ENCODE results near the gene SETD5.

The SETD5 gene

DNA sequence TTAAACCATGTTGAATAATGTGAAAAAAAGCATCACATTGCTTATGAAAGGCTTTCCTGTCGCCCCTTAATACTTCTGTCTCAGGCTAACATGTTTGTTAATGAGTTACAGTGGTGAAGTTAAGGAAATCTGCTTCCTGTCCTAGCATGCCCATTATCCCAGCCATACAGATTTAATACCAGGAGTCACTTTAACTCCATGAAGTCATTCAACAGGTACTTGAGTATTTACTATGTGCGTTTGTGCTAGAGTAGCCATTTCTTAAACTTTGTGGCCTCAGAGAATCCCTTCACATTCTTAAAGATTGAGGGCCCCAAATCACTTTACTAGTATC, 10.1 kb upstream of the SETD5 start:
- DNase-seq (ENCODE audit: low spot score) = no peak

DNA sequence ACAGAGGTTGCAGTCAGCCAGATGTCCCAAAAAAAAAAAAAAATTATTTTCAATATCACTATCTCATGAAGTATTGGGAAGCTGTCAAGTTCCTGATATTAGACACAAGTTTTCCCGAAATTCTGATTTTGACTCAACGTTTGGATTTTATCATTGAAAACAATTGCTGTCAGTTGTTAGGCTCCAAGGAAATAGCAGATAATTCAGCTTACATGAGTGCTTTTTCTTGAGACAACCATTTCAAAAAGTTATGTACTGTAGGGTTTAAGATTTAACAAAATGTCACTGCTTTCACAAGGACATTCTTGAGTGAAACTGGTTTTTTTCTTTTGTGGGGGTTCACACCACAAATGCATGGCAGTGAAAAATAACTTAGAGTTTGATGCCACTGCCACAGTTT, 9.3 kb upstream of the SETD5 start:
- no peak for DNase-seq (ENCODE audit: low spot score)

DNA sequence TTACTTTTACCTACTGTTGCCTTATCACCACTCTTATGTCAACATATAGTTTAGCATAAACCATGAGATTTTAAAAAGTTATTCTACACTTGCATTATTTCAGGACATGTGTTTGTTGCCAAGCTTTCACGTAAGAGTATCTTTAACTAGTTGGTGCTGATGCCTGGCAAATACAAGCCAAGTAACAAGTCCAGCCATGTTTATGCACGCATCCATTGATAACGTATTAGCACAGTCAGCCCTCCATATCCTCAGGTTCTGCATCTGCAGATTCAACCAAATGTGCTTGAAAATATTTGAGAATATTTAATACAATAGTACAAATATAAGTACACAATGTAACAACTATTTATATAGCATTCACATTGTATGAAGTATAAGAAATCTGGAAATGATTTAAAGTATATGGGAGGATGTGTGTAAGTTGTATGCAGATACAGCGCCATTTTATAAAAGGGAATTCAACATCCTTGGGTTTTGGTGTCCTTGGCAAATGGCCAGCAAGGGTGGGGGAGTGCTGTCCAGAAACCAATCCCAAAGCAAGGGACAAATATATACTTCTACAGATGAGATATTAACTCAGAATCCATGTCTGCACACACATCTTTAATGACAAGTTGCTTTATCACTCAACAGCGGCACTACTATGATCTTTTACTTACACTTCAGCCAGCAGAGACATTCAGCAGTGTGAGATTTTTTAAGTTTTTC, 8.7 kb upstream of the SETD5 start:
- DNase-seq (ENCODE audit: low spot score) = no peak

DNA sequence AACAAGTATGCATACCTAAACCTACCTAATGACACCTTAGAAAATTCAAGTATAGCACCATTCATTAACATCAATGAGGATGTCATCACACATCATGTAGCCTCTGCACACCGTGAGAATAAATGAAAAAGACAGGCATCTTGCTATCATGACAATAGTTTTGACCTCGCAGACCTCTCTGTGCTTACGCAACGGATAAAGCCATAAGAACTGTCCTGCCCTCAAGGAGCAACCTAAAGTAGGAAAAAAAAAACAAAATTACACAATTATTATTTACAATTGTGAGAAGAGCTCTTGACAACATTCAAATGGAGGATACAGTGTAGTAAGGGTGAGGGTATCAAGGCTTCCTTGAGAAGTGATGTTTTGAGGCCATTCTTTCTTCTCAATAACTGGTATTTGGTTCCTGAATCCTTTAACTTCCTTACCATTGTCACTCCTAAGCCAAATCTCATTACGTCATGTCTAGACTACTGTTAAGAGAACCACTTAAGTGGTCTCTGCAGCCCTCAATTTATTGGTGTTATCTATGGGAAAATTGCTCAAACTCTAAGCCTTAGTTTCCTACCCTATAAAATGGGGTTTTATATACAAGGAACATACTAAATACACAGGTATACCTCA, 7.0 kb upstream of the SETD5 start:
- no peak for DNase-seq (ENCODE audit: low spot score)

DNA sequence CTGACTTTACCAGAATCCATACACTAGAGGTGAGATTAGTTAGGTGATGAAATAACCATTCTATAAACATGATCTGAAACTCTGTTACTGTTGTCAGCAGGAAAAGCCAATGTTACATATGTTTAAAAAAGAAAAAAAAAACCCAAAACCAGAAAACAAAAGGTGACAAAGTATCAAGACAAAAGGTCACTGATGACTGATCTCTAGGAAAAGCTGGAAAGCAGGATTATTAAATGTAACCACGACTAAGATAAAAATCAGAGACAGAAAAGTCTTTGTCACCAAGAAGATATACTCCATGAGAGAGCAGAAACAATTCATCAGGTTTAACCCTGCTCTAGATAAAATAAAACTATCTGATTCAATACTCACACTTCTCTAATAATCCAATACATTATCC, 5.4 kb upstream of the SETD5 start:
- DNase-seq (ENCODE audit: low spot score) = no peak

DNA sequence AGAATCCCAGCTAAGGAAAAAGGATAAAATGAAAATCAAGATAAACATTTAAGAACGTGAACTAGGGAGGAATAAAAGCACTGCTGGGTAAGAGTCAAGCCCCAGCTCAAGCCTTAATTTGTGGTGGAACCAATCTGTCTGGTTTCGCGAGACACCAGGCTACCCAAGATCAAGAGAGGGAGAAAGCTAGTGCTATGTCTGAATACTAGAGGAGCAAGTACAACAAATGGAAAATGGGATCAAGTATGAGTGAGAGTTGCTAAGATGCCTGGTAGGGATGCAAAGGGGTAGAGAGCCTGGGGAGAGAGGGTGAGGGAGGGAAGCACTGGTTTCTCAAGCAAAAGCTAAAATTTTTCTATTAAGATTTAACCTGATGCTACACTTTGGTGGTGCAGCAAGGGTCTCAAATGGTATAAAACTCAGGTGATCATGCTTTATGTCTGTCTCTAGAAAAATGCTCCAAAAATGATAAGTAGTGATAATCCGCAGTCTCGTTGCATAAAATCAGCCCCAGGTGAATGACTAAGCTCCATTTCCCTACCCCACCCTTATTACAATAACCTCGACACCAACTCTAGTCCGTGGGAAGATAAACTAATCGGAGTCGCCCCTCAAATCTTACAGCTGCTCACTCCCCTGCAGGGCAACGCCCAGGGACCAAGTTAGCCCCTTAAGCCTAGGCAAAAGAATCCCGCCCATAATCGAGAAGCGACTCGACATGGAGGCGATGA, 1.7 kb upstream of the SETD5 start:
- DNase-seq (ENCODE audit: low spot score) = no peak

DNA sequence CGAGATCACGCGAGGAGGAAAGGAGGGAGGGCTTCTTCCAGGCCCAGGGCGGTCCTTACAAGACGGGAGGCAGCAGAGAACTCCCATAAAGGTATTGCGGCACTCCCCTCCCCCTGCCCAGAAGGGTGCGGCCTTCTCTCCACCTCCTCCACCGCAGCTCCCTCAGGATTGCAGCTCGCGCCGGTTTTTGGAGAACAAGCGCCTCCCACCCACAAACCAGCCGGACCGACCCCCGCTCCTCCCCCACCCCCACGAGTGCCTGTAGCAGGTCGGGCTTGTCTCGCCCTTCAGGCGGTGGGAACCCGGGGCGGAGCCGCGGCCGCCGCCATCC, 1.1 kb upstream of the SETD5 start:
- peak; percentile 77 for DNase-seq (ENCODE audit: low spot score)

DNA sequence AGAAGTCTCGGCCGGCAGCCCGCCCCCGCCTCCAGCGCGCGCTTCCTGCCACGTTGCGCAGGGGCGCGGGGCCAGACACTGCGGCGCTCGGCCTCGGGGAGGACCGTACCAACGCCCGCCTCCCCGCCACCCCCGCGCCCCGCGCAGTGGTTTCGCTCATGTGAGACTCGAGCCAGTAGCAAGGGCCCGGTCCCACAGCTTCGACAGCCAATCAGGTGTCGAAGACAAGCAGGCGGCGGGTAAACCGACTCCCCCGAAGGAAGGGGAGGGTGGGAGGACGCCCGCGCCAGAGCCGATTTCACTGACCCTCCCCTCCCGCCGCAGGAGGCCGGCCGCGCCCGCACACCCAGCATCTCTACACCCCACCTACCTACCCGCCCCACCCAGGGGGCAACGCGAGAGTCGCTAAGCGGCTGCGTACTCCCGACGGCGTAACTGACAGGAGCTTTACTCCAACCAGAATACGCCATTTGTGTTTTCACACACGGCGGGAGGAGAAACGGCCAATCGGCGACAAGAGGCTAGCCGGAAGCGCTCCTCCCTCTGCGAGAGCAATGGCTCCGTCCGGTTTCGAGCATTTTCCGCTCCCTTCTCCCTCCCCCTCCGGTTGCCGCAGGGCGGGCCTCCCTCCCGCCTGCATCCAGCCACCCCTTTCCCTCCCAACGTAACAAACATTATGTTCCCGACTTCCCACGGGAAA, 633 bp upstream of the SETD5 start:
- DNase-seq (ENCODE audit: low spot score) = peak; percentile 98

DNA sequence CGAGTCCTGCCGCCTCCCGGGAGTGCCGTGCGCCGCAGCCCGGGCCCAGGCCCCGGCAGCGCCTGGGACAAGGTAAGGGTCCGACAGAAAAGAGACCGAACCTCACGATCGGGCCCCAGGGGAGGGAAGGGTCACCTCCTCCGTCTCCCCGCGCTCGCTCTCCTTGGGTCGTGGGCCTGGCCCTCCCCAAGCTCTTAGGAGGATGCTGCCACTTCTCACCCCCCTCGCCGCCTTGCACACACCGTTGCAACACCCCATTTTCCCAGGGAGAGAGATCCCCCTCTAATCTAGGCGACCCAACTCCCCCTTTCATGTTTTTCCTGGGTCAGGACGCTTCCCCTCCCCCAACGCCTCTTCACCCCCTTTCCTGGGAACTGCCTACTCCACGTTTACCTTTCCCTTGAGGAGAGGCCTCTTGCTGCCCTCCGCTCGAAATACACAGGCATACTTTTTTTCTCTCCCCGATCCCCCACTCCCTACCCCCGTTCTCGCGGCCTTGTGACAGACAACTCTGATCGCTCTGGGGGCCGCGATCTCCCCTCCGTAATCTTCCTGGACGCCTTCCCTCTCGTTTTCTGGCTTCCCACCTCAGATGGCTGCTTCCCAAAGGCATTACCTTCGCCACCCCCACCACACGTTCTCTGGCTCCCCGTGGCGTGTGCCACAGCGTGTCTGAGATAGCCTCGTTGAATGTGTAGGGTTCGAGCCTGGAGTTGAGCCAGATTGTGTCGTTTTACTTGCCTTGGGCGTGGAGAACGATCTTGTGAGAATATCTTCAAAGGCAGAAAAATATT, 688 bp downstream of the SETD5 start:
- peak; percentile 69 for DNase-seq (ENCODE audit: low spot score)

DNA sequence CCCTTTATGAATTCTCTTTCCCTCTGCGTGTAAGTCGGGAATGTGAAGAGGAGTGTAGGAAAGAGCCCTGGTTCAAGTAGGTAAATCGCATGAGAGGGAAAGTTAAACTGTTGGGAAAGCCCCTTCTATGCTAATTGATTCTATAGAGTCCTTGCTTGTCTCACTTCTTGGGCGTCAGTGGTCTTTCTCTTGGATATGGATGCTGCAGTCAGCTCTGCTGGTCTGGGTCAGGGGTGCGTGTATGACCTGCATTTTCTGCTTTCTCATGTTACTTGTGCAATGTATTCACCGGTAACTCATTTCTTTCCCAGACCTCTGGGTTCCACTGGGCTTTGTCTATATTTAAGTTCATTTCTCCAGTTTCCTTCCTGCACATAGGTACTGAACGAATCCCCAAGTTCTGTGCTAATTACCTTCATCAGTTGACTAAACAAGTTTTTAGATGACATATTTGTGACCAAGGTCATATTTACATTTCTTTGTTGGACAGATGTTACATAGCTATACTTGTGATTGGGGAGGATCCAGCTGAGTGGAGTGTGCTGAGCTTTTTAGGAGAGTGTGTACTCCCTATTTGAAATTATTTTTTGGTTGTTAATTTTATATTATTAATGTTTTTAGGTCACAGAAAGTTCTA, 1.4 kb downstream of the SETD5 start:
- peak; percentile 46 for DNase-seq (ENCODE audit: low spot score)

DNA sequence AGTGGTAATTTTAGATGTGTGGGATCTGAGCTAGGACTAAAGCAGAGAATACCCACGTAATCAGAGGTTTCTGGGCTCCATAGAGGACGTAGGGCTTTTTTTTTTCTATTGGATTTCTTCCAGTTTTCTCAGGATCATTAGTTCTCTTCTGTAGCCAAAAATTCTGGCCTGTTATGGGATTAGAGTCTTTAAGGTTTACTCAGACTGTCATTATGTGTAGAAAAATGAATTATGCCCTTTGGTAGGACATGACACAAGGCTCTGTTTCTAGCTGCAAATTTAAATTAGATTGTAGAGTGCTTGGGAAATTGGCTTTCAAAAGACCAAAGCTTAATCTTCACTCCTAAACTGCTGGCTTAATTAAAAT, 1.9 kb downstream of the SETD5 start:
- DNase-seq (ENCODE audit: low spot score) = no peak

DNA sequence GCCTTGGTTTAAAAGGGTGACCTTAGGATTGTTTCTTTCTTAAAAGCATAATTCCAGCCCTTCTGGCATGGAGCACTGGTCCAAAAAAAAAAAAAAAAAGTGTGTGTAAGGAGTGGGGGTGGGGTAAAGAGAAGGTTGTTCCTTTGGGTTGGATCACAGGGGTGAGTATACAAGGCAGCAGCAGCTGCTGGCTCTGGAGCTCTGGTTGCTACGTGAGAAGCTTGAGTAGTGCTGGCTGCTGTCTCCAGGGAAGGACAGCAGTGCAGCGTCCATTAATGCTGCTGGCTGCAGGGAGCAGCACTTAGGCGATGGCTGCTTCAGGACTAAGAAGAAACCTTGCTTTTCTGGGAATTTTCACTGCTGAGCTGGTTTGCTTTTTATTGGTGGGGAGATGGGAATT, 2.3 kb downstream of the SETD5 start:
- DNase-seq (ENCODE audit: low spot score) = peak; percentile 25

DNA sequence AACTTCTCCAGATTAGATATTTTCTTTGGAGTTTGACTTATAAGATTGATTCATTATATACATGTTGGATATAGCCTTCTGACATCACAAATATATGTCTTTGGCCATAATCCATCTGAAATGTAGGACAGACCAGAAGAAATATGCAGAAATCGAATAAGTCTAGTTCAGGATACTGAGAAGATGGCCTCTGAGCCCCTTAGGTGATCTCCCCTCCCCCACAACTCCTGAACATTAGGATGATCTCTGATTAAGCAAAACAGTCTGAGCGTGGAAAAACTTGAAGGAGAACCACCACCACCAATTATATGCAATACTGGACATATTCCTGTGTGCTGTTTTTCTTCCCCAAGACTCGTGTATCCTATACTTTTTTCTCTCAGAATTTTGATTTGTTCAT, 3.2 kb downstream of the SETD5 start:
- no peak for DNase-seq (ENCODE audit: low spot score)

DNA sequence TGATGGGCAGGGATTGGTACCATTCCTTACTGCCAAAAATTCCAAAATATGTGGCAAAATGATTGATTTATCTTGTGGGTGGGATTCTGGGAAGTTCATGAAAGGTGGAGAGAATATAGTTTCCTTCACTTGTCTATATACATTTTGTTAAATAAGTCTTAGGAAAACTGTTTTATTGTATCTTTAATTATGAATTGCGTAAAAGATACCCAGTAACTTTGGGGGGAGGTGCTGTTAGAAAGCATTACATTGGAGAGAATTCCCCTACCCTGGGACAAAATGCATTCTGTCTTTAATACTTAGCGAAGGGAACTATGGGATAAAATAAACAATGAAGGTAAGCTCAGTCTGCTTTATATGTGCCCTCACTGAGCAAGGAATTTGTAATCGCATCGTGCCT, 4.6 kb downstream of the SETD5 start:
- no peak for DNase-seq (ENCODE audit: low spot score)

DNA sequence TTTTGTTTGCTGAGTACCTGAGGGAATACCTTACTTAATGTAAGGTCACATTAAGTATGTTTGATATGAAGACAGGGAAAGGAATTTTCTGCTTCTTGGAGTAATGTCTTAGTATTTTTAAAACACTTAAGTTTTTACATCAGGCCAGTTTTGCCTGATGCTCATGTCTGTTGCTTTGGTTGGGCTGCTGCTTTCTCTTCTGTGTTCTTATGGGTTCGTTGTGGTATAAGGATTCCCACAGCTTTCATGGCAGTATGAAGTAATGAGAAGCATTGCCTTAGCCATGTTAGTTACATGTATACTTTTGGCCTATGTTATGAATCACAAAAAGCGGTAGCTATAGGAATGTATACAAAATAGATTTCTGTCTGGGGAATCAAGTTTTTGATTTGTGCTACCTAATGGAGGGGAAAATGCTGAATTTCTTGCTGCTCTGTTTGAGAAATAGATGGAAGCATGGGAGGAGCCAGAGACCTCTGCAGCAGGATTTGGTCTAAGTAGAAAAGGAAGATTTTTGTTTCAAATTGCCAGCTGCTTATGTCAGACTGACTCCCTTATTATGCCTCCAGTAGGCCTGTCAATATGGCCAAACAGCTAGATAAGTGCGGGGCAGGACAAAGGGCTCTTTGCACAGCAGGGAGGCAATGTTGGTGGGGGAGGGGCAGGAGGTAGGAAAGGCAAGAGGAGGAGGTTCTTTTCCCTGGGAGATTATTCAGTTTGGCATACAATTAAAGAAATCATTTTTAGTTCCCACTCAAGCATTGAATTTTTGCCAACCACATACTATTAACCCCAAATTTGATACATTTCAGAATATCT, 5.2 kb downstream of the SETD5 start:
- DNase-seq (ENCODE audit: low spot score) = no peak

DNA sequence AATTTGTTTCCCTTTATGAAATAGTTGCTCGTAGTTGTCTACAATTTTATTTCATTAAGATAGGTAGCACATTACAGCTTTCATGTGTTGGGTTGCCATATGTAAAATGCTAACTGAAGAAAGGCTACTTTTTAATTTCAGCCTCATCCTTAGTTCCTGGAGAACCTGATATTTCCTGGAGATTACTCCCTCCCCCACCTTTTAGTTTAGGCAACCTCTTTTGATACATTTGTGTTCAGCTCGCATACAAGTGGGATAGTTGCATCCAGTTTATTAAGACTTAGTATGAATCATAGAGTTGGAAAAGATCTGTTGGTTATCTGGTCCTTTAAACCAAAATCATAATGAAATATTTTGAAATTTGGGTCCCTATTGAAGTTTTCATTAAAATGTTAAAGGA, 6.0 kb downstream of the SETD5 start:
- DNase-seq (ENCODE audit: low spot score) = no peak

DNA sequence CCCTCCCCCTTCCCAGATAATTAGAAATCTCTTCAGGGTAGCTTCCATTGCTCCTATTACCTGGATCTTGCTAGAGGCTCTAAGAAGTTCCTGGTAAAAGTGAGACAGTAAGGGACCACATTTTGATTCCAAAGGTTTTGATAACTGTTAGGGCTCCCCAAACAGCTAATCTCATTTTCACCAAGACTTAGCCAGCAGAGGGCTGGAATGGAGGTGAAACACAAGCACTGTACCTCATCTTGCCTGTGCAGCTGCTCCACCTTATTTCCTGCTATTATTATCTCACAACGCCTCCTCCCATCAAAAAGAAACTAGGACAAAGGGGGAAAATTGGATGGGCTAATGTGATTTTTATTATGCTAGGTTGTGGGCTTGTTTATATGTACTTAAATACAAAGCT, 7.3 kb downstream of the SETD5 start:
- no peak for DNase-seq (ENCODE audit: low spot score)

DNA sequence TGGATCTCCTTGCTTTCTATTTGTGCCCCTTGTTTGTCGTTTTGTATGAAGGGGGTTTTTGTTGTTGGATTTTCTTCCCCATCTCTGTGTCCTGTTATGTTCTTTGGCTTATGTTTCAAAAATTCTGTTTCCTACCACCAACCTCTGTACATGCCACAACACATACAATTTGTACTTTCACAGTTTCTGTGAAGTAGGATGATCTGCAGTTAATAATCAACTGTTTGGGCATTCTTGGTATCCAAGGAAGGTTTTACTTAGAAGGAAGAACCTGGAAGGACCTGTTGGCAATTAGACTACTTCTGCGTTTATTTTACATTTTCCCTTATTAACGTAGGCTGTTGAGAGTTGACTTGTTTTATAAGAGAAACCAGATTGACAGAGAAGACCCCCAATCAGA, 8.3 kb downstream of the SETD5 start:
- no peak for DNase-seq (ENCODE audit: low spot score)

DNA sequence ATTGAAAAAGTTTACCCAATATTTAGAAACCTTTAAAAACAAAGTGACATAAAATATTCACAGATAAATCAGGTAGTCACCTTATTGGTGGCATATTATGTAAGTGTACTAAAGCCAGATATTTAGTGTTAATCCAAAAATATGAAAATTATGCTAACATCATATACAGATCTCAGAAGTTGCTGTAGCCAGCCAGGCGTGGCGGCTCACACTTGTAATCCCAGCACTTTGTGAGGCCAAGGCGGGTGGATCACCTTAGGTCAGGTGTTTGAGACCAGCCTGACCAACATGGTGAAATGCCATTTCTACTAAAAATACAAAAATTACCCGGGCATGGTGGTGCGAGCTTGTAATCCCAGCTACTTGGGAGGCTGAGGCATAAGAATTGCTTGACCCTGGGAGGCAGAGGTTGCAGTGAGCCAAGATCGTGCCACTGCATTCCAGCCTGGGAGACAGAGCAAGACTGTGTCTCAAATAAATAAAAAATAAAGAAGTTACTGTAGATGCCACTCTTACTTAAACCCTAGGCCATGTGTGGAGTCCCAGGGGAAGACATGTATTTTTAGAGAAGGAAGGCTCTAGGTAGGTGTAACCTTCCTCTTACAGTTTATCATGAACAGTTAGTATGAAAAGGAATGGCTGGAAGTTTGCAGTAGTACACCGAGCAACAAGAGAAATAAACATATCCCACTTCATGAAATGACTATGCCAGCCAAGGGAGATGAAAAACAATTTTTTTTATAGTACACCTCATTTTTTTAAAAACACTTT, 9.6 kb downstream of the SETD5 start:
- no peak for DNase-seq (ENCODE audit: low spot score)

DNA sequence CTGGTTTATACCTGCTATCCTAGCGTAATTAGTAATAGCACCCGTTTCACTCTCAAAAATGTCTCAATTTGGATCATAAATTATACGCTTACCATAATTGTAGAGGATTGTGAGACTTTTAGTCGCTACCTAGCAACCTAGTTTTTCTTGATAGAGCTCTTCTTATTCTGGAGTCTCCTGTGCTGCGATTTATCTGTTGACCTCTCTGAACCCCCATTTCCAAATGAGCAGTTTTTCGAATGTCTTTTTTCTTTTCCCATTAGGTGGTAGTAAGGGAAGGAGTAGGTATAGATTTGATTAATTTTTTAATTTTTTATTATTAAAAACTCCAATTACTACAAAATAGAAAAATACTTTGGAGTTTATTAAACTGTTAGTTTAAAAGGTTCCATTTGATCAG, 10.6 kb downstream of the SETD5 start:
- DNase-seq (ENCODE audit: low spot score) = no peak
